HepG2 (cell line): ENCODE measurements around the gene CD81. TPM values are rescaled to one million over a fixed set of nuclear protein-coding genes. Genes with fewer than 3 reads are reported as not detected.

ENCODE experiments used
- FOXJ3 ChIP-seq: sonication (generic); formaldehyde crosslinking; IDR thresholded peaks from 2 replicates; pipeline ENCODE4 v1.4.0; 2020; ENCODE audit warnings: missing genetic modification reagents, mild to moderate bottlenecking, borderline replicate concordance
- GABPA ChIP-seq, 2 experiments: IDR thresholded peaks; 2 replicates each; pipeline ENCODE4 v1.6.1; 2011 to 2016; ENCODE audit warnings: low read depth in 2 of 2, low read length in 1 of 2, missing biosample characterization in 1 of 2, missing genetic modification characterization in 1 of 2
- HNF4A ChIP-seq: sonication (generic); formaldehyde crosslinking; IDR thresholded peaks from 2 replicates; pipeline ENCODE4 v1.4.0; 2020; ENCODE audit warnings: missing genetic modification reagents
- HNF4G ChIP-seq, 2 experiments: sonication (generic) in 1 of 2; formaldehyde crosslinking in 1 of 2; IDR thresholded peaks; 2 replicates each; pipeline versions ENCODE4 v1.4.0 to v1.6.1; 2011 to 2020; ENCODE audit warnings: borderline replicate concordance in 2 of 2, low read depth in 2 of 2, mild to moderate bottlenecking in 2 of 2, low read length in 1 of 2, missing genetic modification reagents in 1 of 2, moderate library complexity in 1 of 2
- MTA1 ChIP-seq: sonication (generic); formaldehyde crosslinking; IDR thresholded peaks from 2 replicates; pipeline ENCODE4 v1.4.0; 2020; ENCODE audit warnings: missing genetic modification reagents, mild to moderate bottlenecking, borderline replicate concordance
- PAXIP1 ChIP-seq: sonication (generic); formaldehyde crosslinking; conservative IDR thresholded peaks from 2 replicates; pipeline ENCODE4 v1.4.0; 2020; ENCODE audit warnings: mild to moderate bottlenecking, missing genetic modification reagents, moderate library complexity
- YEATS4 ChIP-seq: sonication (generic); formaldehyde crosslinking; IDR thresholded peaks from 2 replicates; pipeline ENCODE4 v1.4.0; 2020; ENCODE audit warnings: missing genetic modification reagents, borderline replicate concordance
- ZFP36L1 ChIP-seq: sonication (generic); formaldehyde crosslinking; IDR thresholded peaks from 2 replicates; pipeline ENCODE4 v1.8.0; 2022; ENCODE audit warnings: mild to moderate bottlenecking, missing genetic modification reagents, moderate library complexity
- ZNF574 ChIP-seq: sonication (generic); formaldehyde crosslinking; IDR thresholded peaks from 2 replicates; pipeline ENCODE4 v1.4.0; 2020; ENCODE audit warnings: missing genetic modification reagents
- ZNF609 ChIP-seq: sonication (generic); formaldehyde crosslinking; IDR thresholded peaks from 2 replicates; pipeline ENCODE4 v1.4.0; 2020; ENCODE audit warnings: mild to moderate bottlenecking, missing genetic modification reagents, borderline replicate concordance
- ZNF891 ChIP-seq: sonication (generic); formaldehyde crosslinking; IDR thresholded peaks from 2 replicates; pipeline ENCODE4 v1.5.0; 2020; ENCODE audit warnings: mild to moderate bottlenecking, missing genetic modification reagents
- polyA plus RNA-seq, 8 experiments: library from polyadenylated mRNA; depleted of rRNA in 3 of 8; stranded (reverse) in 7 of 8; unstranded in 1 of 8; fragments of >200 nt; fragmentation: Illumina TruSeq in 4 of 8; extraction: Trizol in 4 of 8; gene quantifications; 2 replicates each; pipeline versions ENCODE4 v1.2.1 to v1.2.3, GENCODE V29; 2011 to 2016; ENCODE audit warnings: low read depth in 4 of 8, missing spikeins in 1 of 8, mixed read lengths in 1 of 8; ENCODE audit not compliant: insufficient read depth in 1 of 8
- total RNA-seq, 5 experiments: library from RNA; depleted of rRNA; stranded (reverse); fragments of >200 nt; fragmentation: Illumina TruSeq; extraction: Trizol; gene quantifications; 2 replicates each; pipeline ENCODE4 v1.2.3, GENCODE V29; 2016; ENCODE audit warnings: low read depth in 1 of 5
- TF ChIP-seq, protein P1 (sequence below): sonication (generic); formaldehyde crosslinking; conservative IDR thresholded peaks from 2 replicates; pipeline ENCODE4 v1.8.0; 2022; ENCODE audit warnings: low read depth, missing genetic modification reagents

CD81 gene
- total and polyA plus RNA-seq, 2 of the 13 experiments (the other 11 are each of a cell fraction or from before 2014, with no cell fraction given) = not detected

- TF ChIP-seq PAXIP1 (CRISPR knock-in tag) (peak; percentile 57; the same call in 1 of the 2 replicates), FOXJ3 (CRISPR knock-in tag) (no peak), MTA1 (CRISPR knock-in tag) (peak; percentile 33; the same call in 1 of the 2 replicates), ZNF574 (CRISPR knock-in tag) (0 out of 2 replicates have a peak, but pooled peaks have one; percentile 28), HNF4G (IDR thresholded peaks at IDR 0.05; ENCODE audit: borderline replicate concordance, low read depth, low read length) (peak; percentile 41; the same call in 1 of the 2 replicates), HNF4G (CRISPR knock-in tag; IDR thresholded peaks at IDR 0.05; ENCODE audit: borderline replicate concordance, low read depth) (no peak), ZNF609 (0 out of 2 replicates have a peak, but pooled peaks have one; percentile 42), YEATS4 (CRISPR knock-in tag) (no peak), GABPA (IDR thresholded peaks at IDR 0.05; ENCODE audit: low read depth, low read length) (no peak), GABPA (CRISPR knock-in tag; IDR thresholded peaks at IDR 0.05; ENCODE audit: low read depth) (0 out of 2 replicates have a peak, but pooled peaks have one; percentile 11), HNF4A (peak; percentile 79), ZNF891 (CRISPR knock-in tag) (no peak), ZFP36L1 (no peak)
- TF ChIP-seq, protein P1, sequence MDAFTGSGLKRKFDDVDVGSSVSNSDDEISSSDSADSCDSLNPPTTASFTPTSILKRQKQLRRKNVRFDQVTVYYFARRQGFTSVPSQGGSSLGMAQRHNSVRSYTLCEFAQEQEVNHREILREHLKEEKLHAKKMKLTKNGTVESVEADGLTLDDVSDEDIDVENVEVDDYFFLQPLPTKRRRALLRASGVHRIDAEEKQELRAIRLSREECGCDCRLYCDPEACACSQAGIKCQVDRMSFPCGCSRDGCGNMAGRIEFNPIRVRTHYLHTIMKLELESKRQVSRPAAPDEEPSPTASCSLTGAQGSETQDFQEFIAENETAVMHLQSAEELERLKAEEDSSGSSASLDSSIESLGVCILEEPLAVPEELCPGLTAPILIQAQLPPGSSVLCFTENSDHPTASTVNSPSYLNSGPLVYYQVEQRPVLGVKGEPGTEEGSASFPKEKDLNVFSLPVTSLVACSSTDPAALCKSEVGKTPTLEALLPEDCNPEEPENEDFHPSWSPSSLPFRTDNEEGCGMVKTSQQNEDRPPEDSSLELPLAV (CRISPR knock-in tag) = no peak
Measured at GRCh38 chr11:2412323-2412722, 35.2 kb downstream of the CD81 start (continued).
